ENCODE measurements around the gene IL1RN. TPM values are rescaled to one million over a fixed set of nuclear protein-coding genes. Genes with fewer than 3 reads are reported as not detected.

The IL1RN gene
- total and polyA plus RNA-seq, 2 donors from 2014 or later, result 1.3 to 2.1 TPM

GRCh38 chr2:113156278-113157117 is 29.1 kb downstream of the IL1RN start:
- Histone ChIP-seq H3K27ac (ENCODE audit: low read depth in 2 of 2, low read length in 2 of 2) (peak overlapping the region; percentile 38 to 70), H3K9me3 (ENCODE audit: control insufficient read depth in 2 of 3, insufficient read depth in 1 of 3, low read length in 3 of 3) (no peaks in the 10 kb centered on the region), H3K9ac (ENCODE audit: low read length in 3 of 3) (peak overlapping the region in 1 of 3 donors; percentile 57), H3K27me3 (ENCODE audit: control insufficient read depth, insufficient read depth, low read length) (no peaks in the 10 kb centered on the region), H3K4me3 (ENCODE audit: low read length in 3 of 3) (peak overlapping the region; percentile 14 to 44 (median 40)), H3K36me3 (ENCODE audit: control insufficient read depth in 2 of 3, insufficient read depth in 3 of 3, low read length in 3 of 3) (no peaks in the 10 kb centered on the region), H3K4me1 (ENCODE audit: control insufficient read depth in 2 of 3, insufficient read depth in 2 of 3, low read depth in 1 of 3, low read length in 3 of 3) (peaks cover 0 to 3% (median 0%) of the 10 kb centered on the region in 3 donors)
- DNase-seq (peak in 1 of 5 donors; percentile 35), FAIRE-seq (no peak)
- intact Hi-C loops (cut with DNase I), result no loop called here
- TF ChIP-seq, protein P1, sequence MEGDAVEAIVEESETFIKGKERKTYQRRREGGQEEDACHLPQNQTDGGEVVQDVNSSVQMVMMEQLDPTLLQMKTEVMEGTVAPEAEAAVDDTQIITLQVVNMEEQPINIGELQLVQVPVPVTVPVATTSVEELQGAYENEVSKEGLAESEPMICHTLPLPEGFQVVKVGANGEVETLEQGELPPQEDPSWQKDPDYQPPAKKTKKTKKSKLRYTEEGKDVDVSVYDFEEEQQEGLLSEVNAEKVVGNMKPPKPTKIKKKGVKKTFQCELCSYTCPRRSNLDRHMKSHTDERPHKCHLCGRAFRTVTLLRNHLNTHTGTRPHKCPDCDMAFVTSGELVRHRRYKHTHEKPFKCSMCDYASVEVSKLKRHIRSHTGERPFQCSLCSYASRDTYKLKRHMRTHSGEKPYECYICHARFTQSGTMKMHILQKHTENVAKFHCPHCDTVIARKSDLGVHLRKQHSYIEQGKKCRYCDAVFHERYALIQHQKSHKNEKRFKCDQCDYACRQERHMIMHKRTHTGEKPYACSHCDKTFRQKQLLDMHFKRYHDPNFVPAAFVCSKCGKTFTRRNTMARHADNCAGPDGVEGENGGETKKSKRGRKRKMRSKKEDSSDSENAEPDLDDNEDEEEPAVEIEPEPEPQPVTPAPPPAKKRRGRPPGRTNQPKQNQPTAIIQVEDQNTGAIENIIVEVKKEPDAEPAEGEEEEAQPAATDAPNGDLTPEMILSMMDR (IDR thresholded peaks at IDR 0.05; ENCODE audit: borderline replicate concordance, extremely low read depth, insufficient read depth), result no peak

- no peaks in the 10 kb centered on the region for H3K27me3 ChIP-seq (ENCODE audit: control insufficient read depth, insufficient read depth, low read length)
- TF ChIP-seq, protein P1 (IDR thresholded peaks at IDR 0.05; ENCODE audit: borderline replicate concordance, extremely low read depth, insufficient read depth), result no peak
- H3K9ac ChIP-seq (ENCODE audit: low read length in 3 of 3), result peak overlapping the region; percentile 16 to 69 (median 45)
- FAIRE-seq (no peak), DNase-seq (peak; percentile 59 to 86 (median 76))
- peak overlapping the region; percentile 38 to 70 for H3K27ac ChIP-seq (ENCODE audit: low read depth in 2 of 2, low read length in 2 of 2)
- H3K4me1 ChIP-seq (ENCODE audit: control insufficient read depth in 2 of 3, insufficient read depth in 2 of 3, low read depth in 1 of 3, low read length in 3 of 3), result peaks cover 0 to 3% (median 0%) of the 10 kb centered on the region in 3 donors
- no peaks in the 10 kb centered on the region for H3K36me3 ChIP-seq (ENCODE audit: control insufficient read depth in 2 of 3, insufficient read depth in 3 of 3, low read length in 3 of 3)
- H3K9me3 ChIP-seq (ENCODE audit: control insufficient read depth in 2 of 3, insufficient read depth in 1 of 3, low read length in 3 of 3), result no peaks in the 10 kb centered on the region
- H3K4me3 ChIP-seq (ENCODE audit: low read length in 3 of 3), result peak overlapping the region; percentile 37 to 64 (median 59)
- intact Hi-C loops (cut with DNase I), result no loop called here
Measured at GRCh38 chr2:113157118-113157896, 29.9 kb downstream of the IL1RN start.

DNA sequence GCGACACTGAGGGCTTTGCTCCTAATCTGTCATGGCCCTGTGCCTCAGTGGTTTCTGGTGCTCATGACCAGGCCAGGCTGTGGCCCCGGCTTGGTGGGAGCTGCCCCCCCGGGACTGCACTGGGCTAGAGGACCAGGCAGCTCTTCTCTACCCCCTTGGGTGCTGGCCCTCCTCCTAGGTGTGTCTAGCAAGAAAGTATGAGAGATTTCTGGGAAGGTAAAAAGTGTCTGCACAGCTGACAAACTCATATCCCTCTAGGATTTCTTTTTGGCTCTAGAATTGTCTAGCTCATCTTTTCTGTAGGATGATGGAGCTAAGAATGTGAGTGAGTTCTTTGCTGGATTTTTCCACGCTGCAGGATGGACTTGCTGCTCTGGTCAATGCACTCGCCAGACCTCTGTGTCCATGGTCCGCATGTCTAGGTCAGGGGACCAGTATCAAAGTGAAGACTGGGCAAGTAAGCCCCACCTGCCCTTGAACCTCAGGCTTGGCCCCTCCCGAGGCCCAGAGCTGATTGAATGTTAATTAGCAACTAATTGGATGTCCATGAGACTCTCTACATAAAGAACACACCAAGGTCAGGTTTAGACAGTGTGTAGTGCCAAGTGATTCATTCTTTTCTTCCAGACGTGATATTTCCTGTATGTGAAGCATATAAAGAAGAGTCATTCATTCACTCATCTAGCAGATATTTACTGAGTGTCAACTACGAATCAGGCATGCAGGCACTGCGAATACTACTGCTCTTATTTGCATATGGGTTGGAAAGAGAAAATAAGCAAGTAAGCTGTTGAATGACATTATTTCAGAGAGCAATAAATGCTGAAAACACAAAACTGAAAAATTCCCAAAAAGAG is 30.7 kb downstream of the IL1RN start:
- FAIRE-seq (no peak), DNase-seq (no peak)
- intact Hi-C loops (cut with DNase I), result no loop called here
- H3K27ac ChIP-seq (ENCODE audit: low read depth in 2 of 2, low read length in 2 of 2), result peak overlapping the region in 1 of 2 donors; percentile 22
- TF ChIP-seq, protein P1 (IDR thresholded peaks at IDR 0.05; ENCODE audit: borderline replicate concordance, extremely low read depth, insufficient read depth), result no peak
- peaks cover 0 to 3% (median 0%) of the 10 kb centered on the region in 3 donors for H3K4me1 ChIP-seq (ENCODE audit: control insufficient read depth in 2 of 3, insufficient read depth in 2 of 3, low read depth in 1 of 3, low read length in 3 of 3)
- no peaks in the 10 kb centered on the region for H3K27me3 ChIP-seq (ENCODE audit: control insufficient read depth, insufficient read depth, low read length)
- no peaks in the 10 kb centered on the region for H3K36me3 ChIP-seq (ENCODE audit: control insufficient read depth in 2 of 3, insufficient read depth in 3 of 3, low read length in 3 of 3)
- H3K9ac ChIP-seq (ENCODE audit: low read length in 3 of 3), result peak overlapping the region; percentile 16 to 69 (median 45)
- no peaks in the 10 kb centered on the region for H3K9me3 ChIP-seq (ENCODE audit: control insufficient read depth in 2 of 3, insufficient read depth in 1 of 3, low read length in 3 of 3)
- H3K4me3 ChIP-seq (ENCODE audit: low read length in 3 of 3), result peak overlapping the region; percentile 37 to 64 (median 59)

Data from kidney (tissue), 14 donors.